GM18511 (cell line): ENCODE data around the gene SRRM3.
"Not testable (repeated sequence)": the region's sequence is repeated elsewhere in the genome, so short reads cannot be mapped to it uniquely, and the experiment has no call there.

Experiments
- ATAC-seq: cut with Tn5 transposase; IDR thresholded peaks from one replicate; pipeline ENCODE4 v1.9.1; 2021; ENCODE audit warnings: mild to moderate bottlenecking, moderate library complexity; ENCODE audit not compliant: unreplicated experiment

Gene SRRM3

GRCh38 chr7:76225951-76226350 lies 24.3 kb downstream of the SRRM3 start:
- no peak for ATAC-seq

GRCh38 chr7:76226878-76227423 lies 25.3 kb downstream of the SRRM3 start:
- ATAC-seq, result not testable (repeated sequence)

- no peak for ATAC-seq
These were observed 28.5 kb downstream of the SRRM3 start for GRCh38 chr7:76230214-76230613.

GRCh38 chr7:76231071-76231470 lies 29.4 kb downstream of the SRRM3 start:
- no peak for ATAC-seq

- no peak for ATAC-seq
These were observed 29.9 kb downstream of the SRRM3 start for GRCh38 chr7:76231583-76231982.

- no peak for ATAC-seq
These were observed 31.0 kb downstream of the SRRM3 start for GRCh38 chr7:76232698-76233097.

- no peak for ATAC-seq
These were observed 32.0 kb downstream of the SRRM3 start for GRCh38 chr7:76233538-76234281.

GRCh38 chr7:76234282-76234584 lies 32.5 kb downstream of the SRRM3 start:
- no peak for ATAC-seq

- no peak for ATAC-seq
These were observed 33.3 kb downstream of the SRRM3 start for GRCh38 chr7:76234931-76235441.

- ATAC-seq, result no peak
These were observed 34.5 kb downstream of the SRRM3 start for GRCh38 chr7:76236224-76236623.

- ATAC-seq, result no peak
These were observed 36.6 kb downstream of the SRRM3 start for GRCh38 chr7:76238326-76238725.

GRCh38 chr7:76241141-76241540 lies 39.4 kb downstream of the SRRM3 start:
- no peak for ATAC-seq

GRCh38 chr7:76242517-76243063 lies 40.9 kb downstream of the SRRM3 start:
- not testable (repeated sequence) for ATAC-seq

GRCh38 chr7:76244781-76245391 lies 43.2 kb downstream of the SRRM3 start:
- no peak for ATAC-seq

- no peak for ATAC-seq
These were observed 45.2 kb downstream of the SRRM3 start for GRCh38 chr7:76246804-76247389.

GRCh38 chr7:76247938-76248337 lies 46.2 kb downstream of the SRRM3 start:
- ATAC-seq, result no peak

- no peak for ATAC-seq
These were observed 50.3 kb downstream of the SRRM3 start for GRCh38 chr7:76252021-76252420.

- no peak for ATAC-seq
These were observed 53.1 kb downstream of the SRRM3 start for GRCh38 chr7:76254781-76255180.

- ATAC-seq, result no peak
These were observed 56.3 kb downstream of the SRRM3 start for GRCh38 chr7:76257973-76258372.

- ATAC-seq, result no peak
These were observed 57.7 kb downstream of the SRRM3 start for GRCh38 chr7:76259124-76260093.
